ENCODE measurements around the gene SULF2.

The SULF2 gene

GRCh38 chr20:47789764-47790579 is 4.7 kb upstream of the SULF2 start:
- DNase-seq (ENCODE audit: extremely low spot score) = no peak
- POLR2A ChIA-PET = no interaction called here
- TF ChIP-seq CTCF (IDR thresholded peaks at IDR 0.05; ENCODE audit: control extremely low read depth, extremely low read depth, low read depth, missing control alignments) = no peak
- CTCF ChIA-PET = interaction anchor here (1.6 kb wide), 1 partner anchor 830 kb away, joined by 10 read pairs; no protein-coding TSS in a partner anchor

- CTCF ChIA-PET = interaction anchor here (1.6 kb wide), 1 partner anchor 831 kb away, joined by 10 read pairs; no protein-coding TSS in a partner anchor
- no peak for DNase-seq (ENCODE audit: extremely low spot score)
- POLR2A ChIA-PET = no interaction called here
- TF ChIP-seq CTCF (IDR thresholded peaks at IDR 0.05; ENCODE audit: control extremely low read depth, extremely low read depth, low read depth, missing control alignments) = no peak
Measured at GRCh38 chr20:47789081-47789763, 3.9 kb upstream of the SULF2 start.

- DNase-seq (ENCODE audit: extremely low spot score) = no peak
- no peak for TF ChIP-seq CTCF (IDR thresholded peaks at IDR 0.05; ENCODE audit: control extremely low read depth, extremely low read depth, low read depth, missing control alignments)
- CTCF ChIA-PET = interaction anchor here (1.6 kb wide), 1 partner anchor 832 kb away, joined by 10 read pairs; no protein-coding TSS in a partner anchor
- POLR2A ChIA-PET = no interaction called here
Measured at GRCh38 chr20:47788741-47789080, 3.4 kb upstream of the SULF2 start.

- ChIA-PET POLR2A (no interaction called here), CTCF (interaction anchor here (0.8 to 2.4 kb wide), 18 partner anchors 9 to 860 kb away, joined by 3 to 58 read pairs (median 4); no protein-coding TSS in a partner anchor)
- TF ChIP-seq CTCF (IDR thresholded peaks at IDR 0.05; ENCODE audit: control extremely low read depth, extremely low read depth, low read depth, missing control alignments) = no peak
- DNase-seq (ENCODE audit: extremely low spot score) = no peak
Measured at GRCh38 chr20:47786765-47787107, 1.5 kb upstream of the SULF2 start.

- ChIA-PET CTCF (interaction anchor here (0.6 to 2.4 kb wide), 20 partner anchors 9 to 860 kb away, joined by 3 to 58 read pairs (median 4); no protein-coding TSS in a partner anchor), POLR2A (no interaction called here)
- DNase-seq (ENCODE audit: extremely low spot score) = peak; percentile 71
- peak; percentile 65 for TF ChIP-seq CTCF (IDR thresholded peaks at IDR 0.05; ENCODE audit: control extremely low read depth, extremely low read depth, low read depth, missing control alignments)
Measured at GRCh38 chr20:47785854-47786764, 828 bp upstream of the SULF2 start.

Measured in GM10248 (cell line).